Transverse colon (tissue), 4 donors: ENCODE measurements around the gene ACSS1.

Source experiments
- EP300 ChIP-seq: sonication (generic); formaldehyde crosslinking; IDR thresholded peaks from one replicate; pipeline ENCODE4 v1.6.1; 2017; ENCODE audit warnings: antibody characterized with exemption, low read depth
- POLR2A ChIP-seq: fragments of 450-650 bp; IDR thresholded peaks from one replicate; pipeline ENCODE4 v1.6.1; 2016; ENCODE audit warnings: antibody characterized with exemption, mild to moderate bottlenecking, moderate library complexity
- POLR2AphosphoS5 ChIP-seq, 3 donors: sonication (generic); formaldehyde crosslinking; IDR thresholded peaks; one replicate each; pipeline ENCODE4 v1.6.1; 2016; ENCODE audit warnings: antibody characterized with exemption in 3 of 3
- TF ChIP-seq, protein P1 (sequence below), 5 experiments: fragments of 200-600 bp in 3 of 5; fragments of 450-650 bp in 2 of 5; sonication (generic) in 3 of 5; IDR thresholded peaks; 1 replicate in 2 of 5; 2 replicates in 3 of 5; pipeline ENCODE4 v1.5.1; 2016 to 2017; ENCODE audit warnings: antibody characterized with exemption in 5 of 5, inconsistent platforms in 3 of 5, mild to moderate bottlenecking in 2 of 5, moderate library complexity in 1 of 5

DNA sequence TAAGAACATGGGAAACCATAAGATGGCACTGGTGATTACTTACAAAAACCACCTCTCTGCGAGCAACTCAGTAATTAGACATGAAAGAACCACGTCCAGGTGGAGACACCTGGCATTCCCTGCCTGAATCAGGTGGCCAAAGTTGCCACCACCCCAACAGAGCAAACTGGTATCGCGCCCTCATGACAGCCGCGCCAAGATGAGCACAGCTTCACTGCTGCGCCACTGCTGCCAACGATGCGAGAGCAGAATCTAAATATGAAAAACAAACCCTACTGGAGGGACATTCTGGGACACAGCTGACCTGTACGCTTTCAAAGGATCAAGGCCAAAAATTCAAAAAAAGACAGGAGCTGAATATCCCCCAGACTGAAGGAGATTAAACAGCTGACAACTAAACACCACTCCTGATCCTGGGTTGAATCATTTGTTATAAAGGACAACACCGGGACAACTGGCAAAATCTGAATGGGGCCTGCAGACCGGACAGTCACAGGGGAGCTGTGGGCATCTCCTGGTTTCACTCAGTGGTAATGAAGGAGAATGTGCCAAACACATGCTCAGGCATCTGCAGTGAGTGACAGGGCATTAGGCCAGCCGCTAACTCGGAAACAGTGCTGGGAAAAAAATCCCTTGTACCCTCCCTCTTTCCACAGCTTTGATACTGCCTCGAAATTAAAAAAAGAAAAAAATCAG is 91.5 kb downstream of the ACSS1 start:
- TF ChIP-seq, protein P1, sequence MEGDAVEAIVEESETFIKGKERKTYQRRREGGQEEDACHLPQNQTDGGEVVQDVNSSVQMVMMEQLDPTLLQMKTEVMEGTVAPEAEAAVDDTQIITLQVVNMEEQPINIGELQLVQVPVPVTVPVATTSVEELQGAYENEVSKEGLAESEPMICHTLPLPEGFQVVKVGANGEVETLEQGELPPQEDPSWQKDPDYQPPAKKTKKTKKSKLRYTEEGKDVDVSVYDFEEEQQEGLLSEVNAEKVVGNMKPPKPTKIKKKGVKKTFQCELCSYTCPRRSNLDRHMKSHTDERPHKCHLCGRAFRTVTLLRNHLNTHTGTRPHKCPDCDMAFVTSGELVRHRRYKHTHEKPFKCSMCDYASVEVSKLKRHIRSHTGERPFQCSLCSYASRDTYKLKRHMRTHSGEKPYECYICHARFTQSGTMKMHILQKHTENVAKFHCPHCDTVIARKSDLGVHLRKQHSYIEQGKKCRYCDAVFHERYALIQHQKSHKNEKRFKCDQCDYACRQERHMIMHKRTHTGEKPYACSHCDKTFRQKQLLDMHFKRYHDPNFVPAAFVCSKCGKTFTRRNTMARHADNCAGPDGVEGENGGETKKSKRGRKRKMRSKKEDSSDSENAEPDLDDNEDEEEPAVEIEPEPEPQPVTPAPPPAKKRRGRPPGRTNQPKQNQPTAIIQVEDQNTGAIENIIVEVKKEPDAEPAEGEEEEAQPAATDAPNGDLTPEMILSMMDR (IDR thresholded peaks at IDR 0.05) = no peak
- TF ChIP-seq EP300 (no peak), POLR2AphosphoS5 (IDR thresholded peaks at IDR 0.05) (no peak), POLR2A (no peak)
